ENCODE data around the gene ZPR1.
"Not testable (repeated sequence)": the region's sequence is repeated elsewhere in the genome, so short reads cannot be mapped to it uniquely, and the experiment has no call there.

The ZPR1 gene

GRCh38 chr11:116772443-116773202 is 15.2 kb downstream of the ZPR1 start, which contains the start of gene BUD13:
Gene BUD13 (minus strand): TSS chr11:116772987. CDS start chr11:116772964, 23 bp downstream.
- no peaks in the 10 kb centered on the region for H3K27me3 ChIP-seq (ENCODE audit: insufficient read depth, low read depth, severe bottlenecking)
- H3K4me3 ChIP-seq (ENCODE audit: low read depth, low read length), result peak within 1 kb of the TSS; percentile 94
- H3K9me3 ChIP-seq (ENCODE audit: severe bottlenecking), result no peaks in the 10 kb centered on the region
- peaks cover 35% of the 10 kb centered on the region for H3K36me3 ChIP-seq
- TF ChIP-seq CTCF (IDR thresholded peaks at IDR 0.05; ENCODE audit: low read depth, low read length), result no peak
- peak within 1 kb of the TSS; percentile 98 for H3K27ac ChIP-seq
- DNase-seq, result peak; percentile 94

GRCh38 chr11:116771935-116772334 is 15.9 kb downstream of the ZPR1 start:
- no peak for DNase-seq
- peak overlapping the region; percentile 98 for H3K27ac ChIP-seq
- H3K4me3 ChIP-seq (ENCODE audit: low read depth, low read length), result peak overlapping the region; percentile 94
- no peak for TF ChIP-seq CTCF (IDR thresholded peaks at IDR 0.05; ENCODE audit: low read depth, low read length)
- H3K27me3 ChIP-seq (ENCODE audit: insufficient read depth, low read depth, severe bottlenecking), result no peaks in the 10 kb centered on the region
- peaks cover 37% of the 10 kb centered on the region for H3K36me3 ChIP-seq
- H3K9me3 ChIP-seq (ENCODE audit: severe bottlenecking), result no peaks in the 10 kb centered on the region

GRCh38 chr11:116762132-116762531 is 25.7 kb downstream of the ZPR1 start:
- no peaks in the 10 kb centered on the region for H3K9me3 ChIP-seq (ENCODE audit: severe bottlenecking)
- H3K27me3 ChIP-seq (ENCODE audit: insufficient read depth, low read depth, severe bottlenecking), result no peaks in the 10 kb centered on the region
- no peak for DNase-seq
- no peak for TF ChIP-seq CTCF (IDR thresholded peaks at IDR 0.05; ENCODE audit: low read depth, low read length)
- no peak overlapping the region for H3K4me3 ChIP-seq (ENCODE audit: low read depth, low read length)
- no peak overlapping the region for H3K27ac ChIP-seq
- peaks cover 90% of the 10 kb centered on the region for H3K36me3 ChIP-seq

GRCh38 chr11:116756044-116756443 is 31.8 kb downstream of the ZPR1 start:
- not testable (repeated sequence) for H3K27ac ChIP-seq; H3K4me3 ChIP-seq (ENCODE audit: low read depth, low read length); H3K27me3 ChIP-seq (ENCODE audit: insufficient read depth, low read depth, severe bottlenecking); H3K9me3 ChIP-seq (ENCODE audit: severe bottlenecking)
- peaks cover 88% of the 10 kb centered on the region for H3K36me3 ChIP-seq
- peak; percentile 67 for DNase-seq

- Histone ChIP-seq H3K27ac (no peak overlapping the region), H3K9me3 (ENCODE audit: severe bottlenecking) (no peaks in the 10 kb centered on the region), H3K4me3 (ENCODE audit: low read depth, low read length) (no peak overlapping the region), H3K36me3 (peaks cover 89% of the 10 kb centered on the region), H3K27me3 (ENCODE audit: insufficient read depth, low read depth, severe bottlenecking) (no peaks in the 10 kb centered on the region)
- DNase-seq, result no peak
- no peak for TF ChIP-seq CTCF (IDR thresholded peaks at IDR 0.05; ENCODE audit: low read depth, low read length)
These were observed 37.6 kb downstream of the ZPR1 start for GRCh38 chr11:116750070-116750718.

- H3K27ac ChIP-seq, result no peak overlapping the region
- no peaks in the 10 kb centered on the region for H3K27me3 ChIP-seq (ENCODE audit: insufficient read depth, low read depth, severe bottlenecking)
- H3K9me3 ChIP-seq (ENCODE audit: severe bottlenecking), result no peaks in the 10 kb centered on the region
- peaks cover 18% of the 10 kb centered on the region for H3K36me3 ChIP-seq
- H3K4me3 ChIP-seq (ENCODE audit: low read depth, low read length), result no peak overlapping the region
- TF ChIP-seq CTCF (IDR thresholded peaks at IDR 0.05; ENCODE audit: low read depth, low read length), result no peak
- DNase-seq, result no peak
These were observed 45.7 kb downstream of the ZPR1 start for GRCh38 chr11:116742104-116742503.

All from WERI-Rb-1 (cell line).